Central memory CD8-positive, alpha-beta T cell (primary cell): ENCODE data around the gene PLEKHA3.

ENCODE experiments used
- ATAC-seq: fragments of 150-1000 bp; cut with Tn5 transposase; replicated peaks from 2 replicates; pipeline ENCODE4 v1.10.0; 2022; ENCODE audit warnings: mild to moderate bottlenecking, moderate FRiP score, moderate number of reproducible peaks; ENCODE audit not compliant: poor library complexity, severe bottlenecking; ENCODE audit errors: extremely low read depth
- DNase-seq, 2 donors: peaks; one replicate each; pipeline ENCODE4 v3.0.0; 2021; ENCODE audit warnings: low spot score in 2 of 2
- H3K27ac Mint-ChIP-seq: one replicate; pipeline ENCODE4 v1.8.0; 2022; ENCODE audit warnings: low read depth, mild to moderate bottlenecking, moderate library complexity, mixed read lengths
- H3K27me3 Mint-ChIP-seq: one replicate; pipeline ENCODE4 v1.8.0; 2022; ENCODE audit warnings: mixed read lengths
- H3K36me3 Mint-ChIP-seq: one replicate; pipeline ENCODE4 v1.8.0; 2022; ENCODE audit warnings: mild to moderate bottlenecking, moderate library complexity, mixed read lengths; ENCODE audit not compliant: insufficient read depth
- H3K4me1 Mint-ChIP-seq: one replicate; pipeline ENCODE4 v1.8.0; 2022; ENCODE audit warnings: mixed read lengths
- H3K4me3 Mint-ChIP-seq: one replicate; pipeline ENCODE4 v1.8.0; 2022; ENCODE audit warnings: mild to moderate bottlenecking, moderate library complexity, mixed read lengths
- H3K9me3 Mint-ChIP-seq: one replicate; pipeline ENCODE4 v1.8.0; 2022; ENCODE audit warnings: mixed read lengths

PLEKHA3 gene

GRCh38 chr2:178530625-178531142, 50.4 kb downstream of the PLEKHA3 start:
- no peak overlapping the region for H3K4me3 Mint-ChIP-seq
- no peak for DNase-seq
- H3K9me3 Mint-ChIP-seq, result no peaks in the 10 kb centered on the region
- H3K27ac Mint-ChIP-seq, result no peak overlapping the region
- H3K27me3 Mint-ChIP-seq, result no peaks in the 10 kb centered on the region
- peaks cover 23% of the 10 kb centered on the region for H3K36me3 Mint-ChIP-seq
- ATAC-seq, result no peak
- peaks cover 46% of the 10 kb centered on the region for H3K4me1 Mint-ChIP-seq

GRCh38 chr2:178531168-178531567, 50.9 kb downstream of the PLEKHA3 start:
- Mint-ChIP-seq H3K27me3 (no peaks in the 10 kb centered on the region), H3K4me1 (peaks cover 41% of the 10 kb centered on the region), H3K36me3 (peaks cover 24% of the 10 kb centered on the region), H3K27ac (no peak overlapping the region), H3K9me3 (no peaks in the 10 kb centered on the region), H3K4me3 (no peak overlapping the region)
- DNase-seq (no peak), ATAC-seq (no peak)

DNA sequence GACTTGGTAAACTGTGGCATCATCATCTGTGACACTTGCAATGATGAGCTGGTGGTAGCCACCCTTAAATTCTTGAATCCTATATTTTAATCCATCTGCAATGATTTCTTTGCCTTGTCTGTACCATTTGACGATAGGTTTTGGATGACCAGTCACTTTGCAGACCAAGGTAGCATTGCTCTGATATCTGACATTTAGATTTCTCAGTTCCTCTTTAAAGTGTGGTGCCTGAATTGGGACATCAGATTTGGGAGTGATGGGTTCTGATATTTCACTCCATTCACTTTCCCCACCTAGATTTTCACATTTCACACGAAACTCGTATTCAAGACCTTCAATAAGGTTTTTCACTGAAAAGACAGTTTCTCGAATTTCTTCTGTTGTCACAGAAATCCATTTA, 55.8 kb downstream of the PLEKHA3 start:
- H3K36me3 Mint-ChIP-seq, result peaks cover 27% of the 10 kb centered on the region
- no peaks in the 10 kb centered on the region for H3K9me3 Mint-ChIP-seq
- DNase-seq (no peak), ATAC-seq (no peak)
- peaks cover 19% of the 10 kb centered on the region for H3K4me1 Mint-ChIP-seq
- no peak overlapping the region for H3K27ac Mint-ChIP-seq
- H3K4me3 Mint-ChIP-seq, result no peak overlapping the region
- H3K27me3 Mint-ChIP-seq, result no peaks in the 10 kb centered on the region

- peaks cover 21% of the 10 kb centered on the region for H3K36me3 Mint-ChIP-seq
- H3K4me3 Mint-ChIP-seq, result no peak overlapping the region
- no peak overlapping the region for H3K27ac Mint-ChIP-seq
- ATAC-seq (no peak), DNase-seq (no peak)
- no peaks in the 10 kb centered on the region for H3K9me3 Mint-ChIP-seq
- H3K27me3 Mint-ChIP-seq, result no peaks in the 10 kb centered on the region
- no peaks in the 10 kb centered on the region for H3K4me1 Mint-ChIP-seq
Observed at GRCh38 chr2:178542161-178542560, 61.9 kb downstream of the PLEKHA3 start.

DNA sequence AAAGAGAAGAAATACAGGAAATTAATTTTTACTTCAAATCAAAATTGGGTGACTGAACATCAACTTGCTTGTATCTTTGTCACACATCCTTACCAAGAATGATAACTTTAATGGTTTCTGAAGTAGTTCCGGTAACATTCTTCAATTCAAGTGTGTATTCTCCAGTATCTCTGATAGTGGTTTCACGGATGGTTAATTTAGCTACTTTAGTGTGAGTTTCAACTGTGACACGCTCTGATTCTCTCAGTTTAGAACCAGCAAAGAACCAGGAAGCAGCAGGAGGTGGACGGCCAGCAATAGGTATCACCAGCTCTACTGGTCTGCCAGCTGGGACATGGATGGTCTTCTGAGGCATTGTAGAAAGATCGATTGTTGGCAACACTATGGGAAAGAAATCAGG, 62.3 kb downstream of the PLEKHA3 start:
- no peaks in the 10 kb centered on the region for H3K27me3 Mint-ChIP-seq
- H3K4me1 Mint-ChIP-seq, result no peaks in the 10 kb centered on the region
- no peak overlapping the region for H3K4me3 Mint-ChIP-seq
- ATAC-seq (no peak), DNase-seq (no peak)
- no peak overlapping the region for H3K27ac Mint-ChIP-seq
- H3K36me3 Mint-ChIP-seq, result peaks cover 21% of the 10 kb centered on the region
- H3K9me3 Mint-ChIP-seq, result no peaks in the 10 kb centered on the region

DNA sequence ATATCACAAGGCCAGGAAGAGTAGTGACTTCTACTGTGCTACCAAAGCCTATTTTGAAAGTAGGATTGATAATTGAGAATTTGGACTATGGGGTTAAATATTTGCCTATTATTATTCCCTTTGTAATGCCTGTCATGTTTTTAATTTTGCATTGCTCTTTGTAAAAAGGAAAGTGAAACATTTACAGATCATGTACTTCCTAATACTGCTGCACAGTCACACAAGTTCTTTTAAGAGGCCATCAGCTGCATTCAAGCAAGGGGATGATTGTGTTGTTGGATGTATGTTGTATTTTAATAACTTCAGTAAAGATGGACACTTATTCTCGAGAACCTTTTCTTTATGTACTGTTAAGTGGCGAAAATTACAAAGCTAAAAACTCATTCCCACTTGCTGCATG, 70.1 kb downstream of the PLEKHA3 start:
- DNase-seq (no peak), ATAC-seq (no peak)
- Mint-ChIP-seq H3K36me3 (peaks cover 5% of the 10 kb centered on the region), H3K27ac (no peak overlapping the region), H3K4me1 (no peaks in the 10 kb centered on the region), H3K27me3 (no peaks in the 10 kb centered on the region), H3K4me3 (no peak overlapping the region), H3K9me3 (no peaks in the 10 kb centered on the region)

GRCh38 chr2:178553047-178553446, 72.8 kb downstream of the PLEKHA3 start:
- no peak overlapping the region for H3K4me3 Mint-ChIP-seq
- H3K36me3 Mint-ChIP-seq, result peaks cover 2% of the 10 kb centered on the region
- H3K27ac Mint-ChIP-seq, result no peak overlapping the region
- H3K27me3 Mint-ChIP-seq, result no peaks in the 10 kb centered on the region
- DNase-seq (no peak), ATAC-seq (no peak)
- no peaks in the 10 kb centered on the region for H3K4me1 Mint-ChIP-seq
- H3K9me3 Mint-ChIP-seq, result no peaks in the 10 kb centered on the region
